NCI-H446 treated with DMSO at 0.1 percent for 48 hours (cell line): Measurements from ENCODE around the gene OSM.

Experiments
- DNase-seq: peaks from one replicate; lab custom pipeline; 2025; lab: John Stamatoyannopoulos, UW

OSM gene

DNA sequence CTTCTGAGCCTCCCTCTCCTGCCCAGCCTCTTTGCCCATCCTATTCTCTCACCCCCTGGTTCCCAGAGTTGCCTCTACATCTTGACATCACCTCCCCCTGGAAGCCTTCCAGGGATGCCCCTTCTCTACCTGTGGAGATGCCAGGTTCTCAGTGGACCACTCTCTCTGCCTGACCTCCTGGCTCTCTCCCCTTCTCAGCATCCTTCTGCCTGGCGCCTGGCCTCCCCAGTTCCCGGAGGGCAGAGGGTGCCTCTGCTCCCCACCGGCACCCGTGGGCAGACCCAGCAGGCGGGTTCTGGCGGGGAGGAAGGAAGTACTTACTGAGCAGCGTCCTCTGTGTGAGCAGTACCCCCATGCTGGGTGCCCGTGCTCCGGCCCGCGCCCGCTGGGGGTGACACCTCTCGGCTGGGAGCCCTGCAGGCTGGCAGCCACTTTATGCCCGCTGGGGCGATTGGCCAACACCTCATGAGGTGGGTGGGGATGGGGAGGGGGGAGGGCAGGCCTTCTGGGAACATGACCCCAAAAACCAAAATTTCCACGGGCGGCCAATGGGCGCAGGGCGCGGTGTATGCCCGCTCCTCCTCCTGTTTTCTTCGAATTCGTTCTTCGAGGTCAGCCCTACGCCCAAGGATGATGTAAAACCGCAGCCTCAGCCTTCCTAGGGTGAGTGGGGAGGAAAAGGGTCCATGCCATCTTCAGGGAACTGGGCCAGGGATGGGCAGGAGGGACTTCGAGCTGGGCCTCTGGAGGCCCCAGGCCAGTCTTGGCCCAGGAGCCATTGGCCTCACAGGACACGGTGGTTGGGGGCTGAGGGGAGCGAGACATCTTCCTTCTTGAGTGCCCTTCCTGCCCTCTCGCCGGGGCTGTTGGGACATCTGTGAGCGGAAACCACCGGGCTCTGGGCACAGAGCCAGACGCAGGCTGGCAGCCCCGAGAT is at the start of gene OSM:
TSS of gene OSM (minus strand) at position 407 of the 937 bp plus-strand sequence. CDS start at position 355, 52 bp downstream.
- no peak for DNase-seq

DNA sequence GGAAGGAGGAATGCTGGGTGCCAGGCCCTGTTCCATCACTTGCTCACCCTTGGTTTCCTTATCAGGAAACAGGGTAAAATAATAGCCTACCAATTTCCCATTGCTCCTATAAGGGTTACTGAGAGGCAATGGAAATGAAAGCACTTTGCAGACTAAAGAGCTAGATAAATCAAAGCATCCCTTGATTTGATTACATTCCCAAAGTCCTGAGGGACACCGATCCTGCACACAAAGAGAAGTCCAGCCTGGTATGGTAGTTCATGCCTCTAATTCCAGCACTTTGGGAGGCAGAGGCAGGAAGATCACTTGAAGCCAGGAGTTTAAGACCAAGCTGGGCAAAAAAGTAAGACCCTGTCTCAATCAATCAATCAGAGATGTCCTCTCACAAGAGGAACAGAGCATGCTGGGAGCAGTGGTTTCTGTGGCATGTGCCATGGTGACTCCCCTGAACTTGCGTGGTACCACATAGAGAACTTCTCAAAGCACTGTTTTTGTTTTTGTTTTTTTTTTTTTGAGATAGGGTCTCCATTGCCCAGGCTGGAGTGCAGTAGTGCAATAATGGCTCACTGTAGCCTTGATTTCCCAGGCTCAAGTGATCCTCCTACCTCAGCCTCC is 49.4 kb upstream of the OSM start:
- DNase-seq: no peak

DNA sequence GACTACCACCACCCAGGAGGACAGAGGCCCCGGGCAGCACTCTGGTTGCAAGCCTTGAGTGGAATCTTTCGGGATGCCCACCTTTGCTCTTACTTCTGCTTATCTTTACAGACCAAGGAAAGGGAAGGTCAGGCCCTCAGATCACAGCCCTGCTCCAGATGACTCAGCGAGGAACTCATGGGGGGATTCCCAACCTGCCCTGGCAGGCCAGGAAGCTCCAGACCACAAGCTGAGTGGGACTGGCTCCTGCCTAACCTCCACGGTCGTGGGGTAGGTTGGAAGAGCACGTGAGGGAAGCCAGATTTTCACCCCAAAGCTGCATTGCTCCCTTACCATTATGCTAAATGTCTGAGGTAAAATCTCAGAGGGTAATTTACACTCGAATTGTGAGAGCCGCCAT is 48.3 kb upstream of the OSM start:
- no peak for DNase-seq

DNA sequence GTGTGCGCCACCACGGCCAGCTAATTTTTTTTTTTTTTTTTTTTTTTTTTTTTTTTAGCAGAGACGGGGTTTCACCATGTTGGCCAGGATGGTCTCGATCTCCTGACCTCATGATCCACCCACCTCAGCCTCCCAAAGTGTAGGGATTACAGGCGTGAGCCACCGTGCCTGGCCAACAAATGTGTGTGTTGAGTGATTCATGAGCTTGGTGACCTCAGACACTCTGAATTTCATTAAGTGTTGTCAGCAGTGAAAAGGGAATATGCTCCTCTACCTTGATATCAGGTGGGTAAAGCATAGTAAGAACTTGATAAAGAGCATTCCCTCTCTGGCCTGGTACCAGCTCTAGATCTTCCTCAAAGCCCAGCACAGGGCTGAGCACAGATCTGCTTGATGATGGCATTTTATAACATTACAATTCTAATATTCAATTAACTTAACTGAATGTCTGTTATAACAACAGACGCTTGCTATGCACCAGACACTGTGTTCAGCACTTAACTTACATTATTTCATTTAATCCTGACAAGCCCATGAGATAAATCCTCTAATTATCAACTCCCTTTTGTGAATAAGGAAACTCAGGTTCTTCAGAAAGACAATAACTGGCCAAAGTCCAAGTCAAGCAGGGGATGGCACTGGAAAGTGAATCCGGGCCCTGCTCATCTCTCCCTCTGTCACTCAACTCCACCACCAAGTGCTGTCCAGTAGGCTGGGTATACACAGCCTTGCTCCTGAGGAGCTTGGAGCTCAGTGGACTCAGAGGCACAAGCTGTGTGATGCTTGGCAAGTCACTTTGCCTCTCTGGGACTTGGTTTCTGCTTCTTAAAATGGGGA is 47.1 kb upstream of the OSM start:
- no peak for DNase-seq

DNA sequence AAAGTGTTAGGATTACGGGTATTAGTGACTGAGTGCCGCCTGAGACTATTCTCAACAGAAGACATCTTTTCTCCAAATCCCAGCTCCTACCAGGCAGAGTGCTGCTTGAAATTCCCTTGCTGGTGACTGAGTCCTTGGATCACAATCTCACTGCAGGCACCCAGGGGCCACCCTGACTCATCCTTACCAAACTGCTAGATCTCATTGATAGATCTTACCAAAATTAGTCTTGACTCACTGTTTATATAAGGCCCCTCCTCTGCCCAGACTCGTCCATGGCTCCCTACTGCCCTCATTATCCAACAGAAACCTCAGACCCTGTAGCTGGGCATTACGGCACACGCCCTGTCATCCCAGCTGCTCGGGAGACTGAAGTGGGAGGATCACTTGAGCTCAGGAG is 45.4 kb upstream of the OSM start:
- DNase-seq: no peak

DNA sequence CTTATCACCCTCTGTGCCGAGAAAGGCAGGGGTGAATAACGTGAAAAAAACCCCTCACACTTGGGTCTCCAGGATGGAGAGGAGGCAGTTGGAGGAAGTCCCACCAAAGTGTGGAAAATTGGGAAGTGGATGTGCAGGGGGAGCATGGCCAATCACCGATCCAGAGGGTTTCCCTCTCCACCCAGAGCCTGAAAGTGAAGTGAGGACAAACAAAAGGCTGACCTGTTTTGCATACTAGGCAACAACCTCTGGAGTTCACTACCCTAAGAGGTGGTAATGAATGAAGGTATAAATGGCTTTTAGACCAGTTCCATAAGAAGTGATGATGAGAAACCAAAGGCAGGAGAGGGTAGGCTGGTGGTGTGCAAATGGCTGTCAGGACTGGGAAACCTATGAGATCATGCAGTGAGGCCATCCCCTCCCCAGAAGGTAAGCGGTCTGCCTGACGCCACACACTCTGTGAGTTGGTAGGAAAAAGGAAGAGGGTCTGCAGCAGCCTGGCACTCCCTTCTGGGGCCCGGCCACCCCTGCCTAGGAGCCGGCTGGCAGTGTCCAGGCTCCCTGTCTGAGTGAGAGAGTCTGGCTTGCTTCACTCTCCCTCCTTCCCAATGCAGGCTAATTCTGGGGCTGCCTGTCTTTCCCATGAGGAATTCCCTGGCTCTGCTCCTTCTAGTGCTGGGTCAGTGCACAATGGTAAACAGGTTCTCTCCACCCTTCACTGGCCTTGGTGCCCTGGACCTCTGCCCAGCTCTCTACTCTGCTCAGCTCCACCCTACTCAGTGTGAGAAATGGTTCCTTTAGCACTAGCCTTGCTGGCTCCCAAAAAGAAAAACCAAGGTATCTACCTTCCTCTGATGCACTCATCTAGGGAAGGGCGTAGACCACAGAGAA is 44.5 kb upstream of the OSM start:
- DNase-seq: no peak

DNA sequence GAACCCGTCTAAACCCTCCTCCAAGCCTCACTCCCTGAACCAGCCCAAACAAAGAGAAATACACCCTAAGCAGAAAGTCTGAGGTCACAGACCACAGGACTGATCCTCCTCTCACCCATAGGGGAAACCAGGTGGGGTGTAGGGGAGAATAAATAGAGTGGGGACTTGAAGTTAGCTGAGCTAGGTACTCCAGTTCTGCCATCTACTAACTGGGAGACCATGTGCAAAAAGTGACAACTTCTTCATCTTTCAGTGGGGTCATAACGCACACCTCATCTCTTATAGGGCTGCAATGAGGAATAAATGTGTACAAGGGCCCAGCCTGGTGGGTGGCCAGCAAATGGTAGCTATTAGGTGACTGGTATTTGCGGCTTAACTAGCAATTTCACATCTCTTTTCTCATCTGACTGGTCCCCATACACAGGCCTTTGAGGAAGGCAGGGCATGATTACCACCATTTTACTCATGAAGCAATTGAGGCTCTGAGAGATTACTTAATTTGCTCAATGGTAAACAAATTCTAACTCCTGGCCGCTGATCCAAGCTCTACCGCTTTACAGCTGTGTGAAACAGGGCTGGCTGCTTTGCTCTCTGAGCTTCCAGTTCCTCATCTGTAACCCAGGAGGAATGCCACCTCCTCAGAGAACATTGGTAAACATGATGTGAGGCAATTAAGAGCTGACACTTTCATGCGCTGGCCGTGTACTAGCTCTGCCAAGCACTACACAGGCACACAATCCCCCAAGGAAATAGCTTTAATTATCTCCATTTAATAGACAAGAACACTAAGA is 43.5 kb upstream of the OSM start:
- DNase-seq: no peak

DNA sequence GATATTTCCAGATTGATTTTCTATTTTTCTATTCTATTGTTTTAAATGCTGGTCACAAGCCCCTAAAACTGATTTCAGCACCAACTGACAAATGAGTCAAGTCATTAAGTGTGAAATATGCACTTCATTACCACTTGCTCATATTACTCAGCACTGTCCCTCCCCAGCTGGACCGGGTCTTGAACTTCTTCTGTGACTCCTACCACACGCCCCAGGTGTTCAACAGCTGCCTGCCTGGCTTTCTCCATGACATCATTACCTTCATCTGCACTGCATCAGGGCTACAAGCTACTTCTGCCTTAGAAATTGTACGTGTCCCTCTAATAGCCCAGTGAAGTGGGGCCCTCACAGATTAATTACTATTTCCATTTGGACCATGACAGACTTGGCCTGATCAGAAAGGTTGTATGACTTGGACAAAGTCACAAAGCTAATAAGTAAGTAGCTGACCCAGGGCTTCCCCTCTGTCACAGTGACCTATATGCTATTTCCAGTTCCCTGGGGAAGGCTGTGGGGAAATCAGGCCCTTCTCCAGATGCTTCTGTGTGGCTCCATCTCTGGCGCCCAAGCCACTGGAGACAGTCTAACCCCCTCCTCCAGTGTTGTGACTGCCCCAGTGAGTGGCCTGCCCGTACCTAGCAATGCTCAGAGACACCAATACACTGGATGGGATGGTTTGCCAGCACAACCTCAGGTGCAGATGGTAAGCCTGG is 42.0 kb upstream of the OSM start:
- DNase-seq: no peak

DNA sequence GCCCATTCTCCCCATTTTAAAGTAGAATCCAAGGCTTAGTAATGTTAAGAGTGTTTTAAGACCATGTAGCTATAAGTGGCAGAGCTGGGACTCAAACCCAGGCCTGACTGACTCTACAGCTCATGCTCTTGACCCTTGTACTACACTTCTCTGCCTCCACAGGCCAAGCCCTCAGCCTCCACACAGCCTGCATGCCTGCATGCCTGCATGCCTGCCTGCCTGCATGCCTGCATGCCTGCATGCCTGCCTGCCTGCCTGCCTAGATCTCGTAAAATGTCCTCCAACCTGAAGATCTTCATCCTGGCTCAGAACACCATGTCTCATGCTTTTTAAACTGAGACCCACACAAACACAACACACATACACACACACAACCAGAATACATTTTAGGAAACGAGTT is 41.4 kb upstream of the OSM start:
- no peak for DNase-seq

DNA sequence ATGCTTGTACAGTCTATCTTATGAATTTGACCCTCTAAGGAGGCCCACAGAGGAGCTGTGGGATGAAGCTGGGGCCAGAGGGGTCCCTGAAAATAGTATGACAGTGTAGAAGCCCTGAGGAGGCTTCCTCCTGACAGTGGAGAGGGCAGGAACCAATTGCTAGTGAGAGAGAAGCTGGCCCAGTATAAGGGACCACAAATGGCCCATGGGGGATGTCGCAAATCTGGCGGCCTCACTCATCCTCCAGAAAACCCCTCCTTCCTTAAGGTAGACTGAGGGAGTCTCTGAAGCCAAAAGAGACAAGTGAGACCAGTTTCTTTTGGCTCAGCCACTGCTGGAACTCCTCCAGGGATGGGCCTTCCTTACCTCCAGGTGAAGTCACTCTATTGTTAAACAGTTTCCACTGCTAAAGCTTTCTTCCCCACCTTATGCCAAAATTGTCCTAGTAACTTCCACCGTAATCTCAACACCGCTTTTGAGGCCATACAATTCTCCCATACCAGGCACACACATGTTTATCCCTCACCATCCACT is 40.5 kb upstream of the OSM start:
- no peak for DNase-seq

DNA sequence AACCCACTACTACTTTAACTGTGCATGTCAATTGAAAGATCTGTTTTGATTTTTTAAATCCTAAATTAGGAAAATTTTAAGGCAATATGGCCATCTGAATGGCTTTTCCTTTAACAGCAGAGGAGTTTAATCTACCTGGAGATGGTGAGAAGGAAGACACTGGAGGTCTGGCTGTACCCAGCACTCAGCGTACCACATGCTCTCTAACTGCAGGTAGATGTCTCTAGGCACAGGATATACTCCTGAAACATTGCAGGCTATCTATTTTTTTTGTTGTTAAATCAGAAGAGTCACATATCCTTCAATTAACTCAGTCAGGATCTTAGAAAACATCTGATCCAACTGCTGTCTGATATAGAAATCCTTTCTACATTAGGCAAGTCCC is 40.0 kb upstream of the OSM start:
- DNase-seq: no peak

DNA sequence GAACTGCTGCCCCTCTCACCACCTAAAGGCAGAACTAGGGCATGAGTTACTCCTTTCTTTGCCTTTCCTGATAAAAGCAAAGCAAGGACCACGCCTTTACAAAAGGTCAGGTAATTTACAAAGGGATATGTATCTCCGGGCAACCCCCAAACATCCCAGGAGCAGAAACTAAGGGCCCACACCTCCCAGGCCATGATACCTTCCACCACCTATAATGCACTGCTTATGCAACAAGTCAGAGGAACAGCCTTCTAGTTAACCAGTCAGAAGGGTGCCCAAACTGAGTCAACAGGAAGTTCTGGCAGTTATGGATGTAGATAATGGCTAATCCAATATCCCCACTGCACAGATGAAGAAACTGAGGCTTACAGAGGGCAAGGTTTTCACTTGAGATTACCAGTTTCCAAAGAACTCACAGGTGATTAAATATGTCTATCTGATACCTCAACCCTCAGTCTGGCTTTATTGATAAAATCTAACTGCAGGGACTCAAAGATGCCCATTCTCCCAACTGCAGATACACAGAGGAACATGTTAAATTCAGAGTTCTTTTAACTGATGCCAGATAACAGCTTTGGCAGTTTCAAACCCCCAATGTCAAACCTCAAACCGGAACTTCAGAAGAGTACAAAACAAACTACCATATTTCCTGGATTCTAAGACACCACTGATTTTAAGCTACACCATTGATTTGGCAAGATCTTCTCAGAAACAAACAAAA is 39.4 kb upstream of the OSM start:
- DNase-seq: no peak

DNA sequence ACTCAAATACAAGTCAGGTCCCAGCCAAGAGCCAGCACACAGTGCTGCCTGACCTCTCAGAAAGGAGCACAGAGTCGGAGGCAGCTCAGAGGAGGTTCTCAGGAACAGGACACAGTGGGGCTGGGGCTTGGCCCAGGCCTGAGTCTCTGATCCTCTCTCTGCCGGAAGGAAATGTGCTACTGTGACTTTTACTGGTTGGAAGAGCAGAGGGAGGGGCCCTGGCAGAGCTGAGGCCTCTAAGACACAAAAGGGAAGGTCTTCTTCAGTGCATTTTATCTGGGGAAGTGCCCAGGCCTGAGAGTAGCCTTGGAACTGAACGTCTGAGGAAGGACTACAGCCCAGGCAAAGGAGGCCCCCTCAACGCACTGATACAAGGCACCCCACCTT is 38.9 kb upstream of the OSM start:
- no peak for DNase-seq

DNA sequence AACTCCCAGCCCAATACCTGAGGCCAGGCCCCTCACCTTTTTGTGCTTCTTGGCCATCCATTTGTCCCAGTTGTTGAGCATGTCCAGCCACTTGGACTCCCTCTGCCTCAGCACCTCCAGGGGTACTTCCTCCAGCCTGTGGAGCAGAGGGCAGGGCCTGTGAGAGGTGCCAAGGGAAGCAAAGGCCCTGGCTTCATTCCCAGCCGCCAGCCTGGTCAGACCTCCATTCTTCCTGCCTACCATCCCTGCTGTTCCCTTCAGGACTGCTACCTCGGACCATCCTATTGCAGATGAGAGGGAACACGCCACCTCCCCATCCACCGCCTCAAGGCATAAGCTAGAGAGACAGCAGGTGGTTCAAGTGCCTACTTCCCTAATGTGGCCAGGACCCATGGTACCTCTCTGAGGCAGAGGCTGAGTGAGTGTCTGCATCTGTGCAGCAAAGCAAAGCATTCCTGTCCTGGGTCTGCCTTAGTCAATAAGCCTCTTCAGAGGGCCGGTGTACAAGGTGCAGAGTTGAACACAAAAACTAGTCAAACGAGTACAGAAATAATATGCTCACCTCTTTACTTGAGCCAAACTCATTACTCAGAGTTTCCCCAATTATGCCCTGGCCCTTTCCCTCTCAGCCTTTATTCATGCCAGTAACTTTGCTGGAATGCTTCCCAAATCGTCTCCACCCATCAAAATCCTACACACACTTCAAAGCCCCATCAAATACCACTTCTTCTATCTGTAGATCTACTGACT is 38.0 kb upstream of the OSM start:
- DNase-seq: no peak

DNA sequence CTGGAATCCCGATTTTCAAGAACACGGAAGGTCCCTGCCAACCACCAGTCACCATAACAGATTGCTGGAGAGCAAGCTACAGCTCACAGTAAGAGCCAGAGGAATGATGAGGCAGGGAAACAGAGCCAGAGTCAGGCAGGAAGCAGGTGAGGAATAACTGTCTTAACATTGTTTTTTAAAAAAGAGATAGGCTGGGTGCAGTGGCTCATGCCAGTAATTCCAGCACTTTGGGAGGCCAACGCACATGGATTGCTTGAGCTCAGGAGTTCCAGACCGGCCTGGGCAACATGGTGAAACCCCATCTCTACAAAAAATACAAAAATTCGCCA is 36.1 kb upstream of the OSM start:
- DNase-seq: no peak

DNA sequence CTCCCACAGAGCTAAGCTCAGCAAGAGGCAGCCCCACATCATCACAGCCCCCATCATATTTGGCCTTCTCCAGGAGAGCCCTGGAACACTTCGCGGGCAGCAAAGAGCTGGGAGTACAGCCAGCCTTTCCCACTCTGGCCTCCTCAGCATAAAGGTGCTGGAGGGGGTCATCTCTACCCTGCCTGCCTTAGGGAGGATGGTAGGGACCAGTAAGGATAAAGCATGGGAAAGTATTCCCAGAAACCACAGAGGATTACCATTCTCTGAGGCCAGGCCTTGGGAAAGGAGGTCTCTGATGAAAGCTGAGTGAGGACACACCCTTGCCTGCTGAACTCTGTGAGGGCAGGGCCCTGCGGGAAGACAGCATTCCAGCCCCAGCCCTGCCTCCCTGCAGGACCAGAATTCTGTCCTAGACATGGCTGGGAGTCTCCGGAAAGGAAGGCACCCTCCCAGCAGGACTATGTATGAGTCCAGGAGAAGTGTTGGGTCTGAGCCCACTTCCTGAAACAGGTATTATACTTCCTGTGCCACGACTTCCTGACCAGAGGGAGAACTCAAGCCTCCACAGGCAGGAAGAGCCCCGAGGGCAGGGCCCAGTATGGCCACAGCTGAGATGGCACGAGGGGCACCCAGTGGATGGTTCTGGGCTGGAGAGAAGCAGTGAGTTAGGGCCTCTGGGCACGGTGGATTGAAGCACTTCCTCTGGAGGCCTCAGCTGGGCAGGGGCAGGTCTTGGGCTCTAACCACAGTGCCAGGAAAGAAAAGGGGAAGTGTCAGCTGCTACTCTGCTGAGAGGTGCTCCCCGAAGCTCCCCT is 35.6 kb upstream of the OSM start:
- no peak for DNase-seq

DNA sequence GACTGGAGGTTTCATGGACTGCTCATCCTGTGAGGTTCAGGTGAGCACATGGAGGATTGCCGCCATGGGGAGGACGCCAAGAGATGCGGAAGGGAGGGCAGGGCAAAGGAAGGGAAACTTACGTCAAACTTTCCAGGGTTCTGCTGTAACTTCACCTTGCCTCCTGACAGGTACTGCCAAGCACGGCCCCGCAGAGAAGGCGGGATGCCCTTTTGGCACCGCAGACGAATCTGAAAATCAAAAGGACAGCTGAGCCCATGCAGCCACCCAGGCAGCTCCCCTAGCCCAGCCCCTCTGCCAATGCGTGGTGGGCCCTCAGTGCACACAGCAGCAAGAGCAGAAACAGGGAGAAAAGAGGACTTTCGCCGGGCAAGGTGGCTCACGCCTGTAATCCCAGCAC is 32.7 kb upstream of the OSM start:
- DNase-seq: no peak
